GM19438 (cell line): ENCODE results near the gene ACTN4.
A peak's percentile ranks its signal among the peaks of the same experiment; 100 is the strongest.
"Not testable (repeated sequence)": the region's sequence is repeated elsewhere in the genome, so short reads cannot be mapped to it uniquely, and the experiment has no call there.

Source experiments
- ATAC-seq: cut with Tn5 transposase; IDR thresholded peaks from one replicate; pipeline ENCODE4 v1.9.1; 2021; ENCODE audit warnings: low read depth; ENCODE audit not compliant: unreplicated experiment

ACTN4 gene

DNA sequence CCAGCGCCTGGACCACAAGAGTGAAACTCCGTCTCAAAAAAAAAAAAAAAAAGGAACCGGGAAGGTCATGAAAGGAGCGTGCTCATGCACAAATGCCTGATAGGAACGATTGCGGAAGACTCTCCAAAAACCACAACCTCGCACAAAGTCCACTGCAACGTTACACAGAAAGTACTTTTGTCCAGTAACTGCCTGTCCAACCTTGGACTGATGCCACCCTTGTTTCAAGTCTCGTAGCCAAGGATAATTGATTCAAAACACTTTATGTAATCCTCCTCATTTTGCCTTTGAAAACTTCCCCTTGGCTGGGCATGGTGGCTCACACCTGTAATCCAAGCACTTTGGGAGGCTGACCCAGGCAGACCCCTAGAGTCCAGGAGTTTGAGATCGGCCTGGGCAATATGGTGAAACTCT, 112.1 kb downstream of the ACTN4 start:
- ATAC-seq = no peak

DNA sequence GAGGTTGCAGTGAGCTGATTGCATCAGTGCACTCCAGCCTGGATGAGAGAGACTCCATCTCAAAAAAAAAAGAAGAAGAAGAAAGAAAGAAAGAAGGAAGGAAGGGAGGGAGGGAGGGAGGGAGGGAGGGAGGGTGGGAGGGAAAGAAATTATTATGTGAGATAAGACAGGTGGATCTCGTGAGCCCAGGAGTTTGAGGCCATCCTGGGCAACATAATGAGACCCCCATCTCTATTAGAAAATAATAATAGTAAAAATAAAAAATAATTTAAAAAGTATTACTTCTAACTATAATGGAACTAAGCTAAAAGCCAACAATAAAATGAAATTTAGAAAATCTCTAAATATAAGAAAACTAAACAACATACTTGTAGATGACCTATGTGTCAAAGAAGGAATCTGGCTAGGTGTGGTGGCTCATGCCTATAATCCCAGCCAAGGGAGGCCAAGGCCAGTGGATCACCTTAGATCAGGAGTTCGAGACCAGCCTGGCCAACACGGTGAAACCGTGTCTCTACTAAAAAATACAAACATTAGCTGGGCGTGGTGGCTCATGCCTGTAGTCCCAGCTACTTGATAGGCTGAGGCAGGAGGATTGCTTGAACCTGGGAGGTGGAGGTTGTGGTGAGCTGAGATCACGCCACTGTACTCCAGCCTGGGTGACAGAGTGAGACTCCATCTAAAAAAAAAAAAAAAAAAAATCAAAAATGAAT, 113.5 kb downstream of the ACTN4 start:
- ATAC-seq = not testable (repeated sequence)

DNA sequence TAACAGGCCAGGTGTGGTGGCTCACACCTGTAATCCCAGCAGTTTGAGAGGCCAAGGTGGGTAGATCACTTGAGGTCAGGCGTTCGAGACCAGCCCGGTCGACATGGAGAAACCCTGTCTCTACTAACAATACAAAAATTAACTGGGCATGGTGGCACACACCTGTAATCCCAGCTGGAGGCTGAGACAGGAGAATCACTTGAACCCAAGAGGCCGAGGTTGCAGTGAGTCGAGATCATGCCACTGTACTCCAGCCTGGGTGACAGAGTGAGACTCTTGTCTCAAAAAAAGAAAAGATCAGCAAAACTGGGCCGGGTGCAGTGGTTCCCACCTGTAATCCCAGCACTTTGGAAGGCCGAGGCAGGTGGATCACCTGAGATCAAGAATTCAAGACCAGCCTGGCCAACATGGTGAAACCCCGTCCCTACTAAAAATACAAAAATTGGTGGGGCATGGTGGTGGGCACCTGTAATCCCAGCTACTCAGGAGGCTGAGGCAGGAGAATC, 114.5 kb downstream of the ACTN4 start:
- ATAC-seq = not testable (repeated sequence)

DNA sequence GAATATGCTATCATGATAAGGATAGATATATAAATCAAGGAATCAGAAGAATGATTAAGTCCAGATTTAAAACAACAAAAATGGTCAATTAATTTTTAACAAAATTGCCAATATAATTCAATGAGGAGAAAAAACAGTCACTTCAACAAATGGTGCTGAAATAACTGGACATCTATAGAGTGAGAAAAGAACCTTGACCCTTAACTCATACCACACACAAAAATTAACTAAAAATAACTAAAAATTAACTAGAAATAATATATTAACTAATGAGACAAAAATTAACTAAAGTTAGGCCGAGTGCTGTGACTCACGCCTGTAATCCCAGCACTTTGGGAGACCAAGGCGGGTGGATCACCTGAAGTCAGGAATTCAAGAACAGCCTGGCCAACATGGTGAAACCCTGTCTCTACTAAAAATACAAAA, 116.4 kb downstream of the ACTN4 start:
- no peak for ATAC-seq

DNA sequence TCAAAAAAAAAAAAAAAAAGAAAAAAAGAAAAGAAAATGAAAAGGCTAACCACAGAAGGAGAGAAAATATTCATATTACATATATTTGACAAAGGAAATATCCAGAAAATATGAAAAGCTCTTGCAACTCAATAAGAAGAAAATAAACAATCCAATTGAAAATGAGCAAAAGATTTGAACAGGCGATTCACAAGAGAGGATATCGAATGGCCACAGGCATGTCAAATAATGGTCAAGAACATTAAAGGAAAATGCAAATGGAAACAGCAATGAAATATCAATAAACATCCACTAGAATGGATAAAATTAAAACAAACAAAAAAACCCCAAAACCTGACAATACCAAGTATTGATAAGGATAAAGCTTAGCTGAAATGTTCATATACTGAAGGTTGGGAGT, 117.8 kb downstream of the ACTN4 start:
- ATAC-seq = no peak

DNA sequence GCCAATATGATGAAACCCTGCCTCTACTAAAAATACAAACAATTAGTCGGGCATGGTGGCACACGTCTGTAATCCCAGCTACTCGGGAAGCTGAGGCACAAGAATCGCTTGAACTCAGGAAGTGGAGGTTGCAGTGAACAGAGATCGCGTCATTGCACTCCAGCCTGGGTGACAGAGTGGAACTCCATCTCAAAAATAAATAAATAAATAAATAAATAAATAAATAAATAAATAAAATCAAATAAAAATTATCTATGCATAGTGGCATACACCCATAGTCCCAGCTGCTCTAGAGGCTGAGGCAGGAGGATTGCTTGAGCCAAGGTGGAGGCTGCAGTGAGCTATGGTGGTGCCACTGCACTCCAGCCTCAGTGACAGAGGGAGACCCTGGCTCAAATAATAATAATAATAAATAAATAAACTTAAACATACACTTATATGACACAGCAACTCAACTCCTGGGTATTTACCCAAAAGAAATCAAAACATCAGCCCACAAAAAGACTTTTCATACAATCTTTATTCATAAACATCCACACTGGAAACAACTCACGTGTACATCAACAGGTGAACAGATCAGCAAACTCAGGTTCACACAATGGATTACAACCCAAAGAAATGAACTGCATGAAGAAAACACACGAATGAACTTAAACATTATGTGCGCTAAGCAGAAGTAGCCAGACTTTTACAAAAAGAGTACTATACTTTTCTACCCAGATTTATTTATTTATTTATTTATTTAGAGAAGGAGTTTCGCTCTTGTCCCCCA, 119.0 kb downstream of the ACTN4 start:
- no peak for ATAC-seq

DNA sequence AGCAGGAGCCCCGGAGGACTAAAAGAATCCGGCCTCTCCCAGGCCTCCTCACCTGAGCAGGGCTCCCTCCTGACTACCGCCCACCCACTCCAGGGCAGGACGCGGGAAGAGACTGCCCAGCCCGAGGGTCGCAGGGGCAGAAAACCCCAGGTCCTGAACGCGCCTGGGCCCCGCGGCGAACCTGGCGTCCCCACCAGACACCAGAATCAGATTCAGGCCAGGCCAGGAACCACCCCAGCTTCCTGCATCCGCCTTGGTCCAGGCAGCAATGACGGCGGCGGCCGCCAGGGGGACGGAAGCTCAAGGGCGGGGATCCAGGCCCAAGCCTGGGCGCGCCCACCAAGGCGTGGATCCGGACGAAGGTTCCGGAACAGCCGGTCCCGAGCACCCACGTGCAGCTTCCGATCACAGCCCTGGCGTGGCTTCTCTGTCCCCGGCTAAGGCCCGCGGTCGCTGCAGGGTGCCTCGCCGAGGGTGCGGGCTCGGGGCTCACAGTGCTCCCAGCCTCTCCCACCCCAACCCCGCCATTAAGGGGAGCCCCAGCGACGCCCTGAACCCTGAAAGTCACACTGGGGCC, 122.3 kb downstream of the ACTN4 start:
- peak; percentile 67 for ATAC-seq

DNA sequence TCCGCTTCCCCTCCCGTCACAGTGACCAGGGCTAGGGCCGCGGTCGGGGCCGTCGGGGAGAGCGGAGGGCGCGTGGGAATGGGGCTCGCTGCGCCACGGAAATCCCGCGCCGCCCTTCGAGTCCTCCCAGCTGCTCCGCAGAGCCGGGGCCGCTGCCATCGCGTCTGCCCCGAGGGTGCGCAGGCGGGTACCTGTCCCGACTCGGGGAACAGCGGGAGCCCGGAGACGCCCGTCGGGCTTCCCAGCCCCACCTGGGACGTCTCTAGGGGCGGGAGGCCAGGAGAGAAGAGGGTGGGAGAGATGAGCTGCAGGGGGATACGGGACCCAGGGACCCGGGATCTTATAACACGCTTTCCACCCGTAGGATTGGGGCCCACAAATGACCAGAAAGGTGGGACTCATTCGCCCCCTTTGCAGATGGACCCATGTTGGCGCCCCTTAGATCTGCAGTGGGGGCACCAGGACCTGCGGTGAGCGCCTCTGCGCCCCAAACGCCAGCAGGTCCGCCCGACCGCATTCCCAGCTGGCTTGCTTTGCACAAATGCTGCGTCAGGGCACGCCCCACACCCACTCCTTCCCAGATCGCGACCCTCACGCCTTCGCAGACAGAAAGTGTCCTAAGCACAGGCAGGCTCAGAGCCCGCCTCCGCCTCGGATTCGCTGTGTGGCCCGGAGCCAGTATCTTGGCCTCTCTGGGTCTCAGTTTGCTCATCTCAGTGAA, 122.9 kb downstream of the ACTN4 start:
- not testable (repeated sequence) for ATAC-seq

DNA sequence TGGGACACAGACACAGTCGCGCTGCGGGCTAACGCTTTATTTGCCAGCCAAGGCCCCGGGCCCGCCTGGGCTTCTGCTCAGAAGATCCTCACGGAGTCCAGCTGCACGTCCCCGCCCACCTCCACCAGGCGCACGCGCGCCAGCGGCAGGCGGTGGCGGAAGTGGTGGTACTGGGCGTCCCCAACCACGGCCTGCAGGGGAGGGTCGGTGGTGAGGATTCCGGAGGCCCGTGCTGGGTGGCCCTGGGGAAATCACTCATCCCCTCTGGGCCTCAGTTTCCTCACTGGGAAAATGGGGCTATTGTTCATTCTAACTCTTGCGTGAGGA, 123.5 kb downstream of the ACTN4 start:
- not testable (repeated sequence) for ATAC-seq

DNA sequence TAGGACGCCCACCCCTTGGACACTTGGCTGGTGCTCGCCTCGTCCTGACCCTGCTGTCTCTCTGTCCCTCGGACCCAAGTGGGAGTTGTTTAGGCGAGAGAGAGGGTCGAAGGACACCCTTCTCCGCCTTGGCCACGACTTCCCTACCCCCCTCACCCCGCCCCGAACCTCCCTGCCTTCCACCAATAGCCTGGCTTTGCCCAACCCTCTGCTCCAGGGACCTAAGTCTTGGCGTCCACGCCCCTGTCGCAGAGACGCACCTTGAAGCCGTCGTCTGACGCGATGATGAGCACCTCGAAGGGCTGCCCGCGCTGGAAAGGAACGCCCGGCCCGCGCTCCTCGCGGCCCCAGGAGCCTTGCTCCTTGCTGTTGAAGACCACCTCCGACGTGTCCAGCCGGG, 124.1 kb downstream of the ACTN4 start:
- ATAC-seq = not testable (repeated sequence)

DNA sequence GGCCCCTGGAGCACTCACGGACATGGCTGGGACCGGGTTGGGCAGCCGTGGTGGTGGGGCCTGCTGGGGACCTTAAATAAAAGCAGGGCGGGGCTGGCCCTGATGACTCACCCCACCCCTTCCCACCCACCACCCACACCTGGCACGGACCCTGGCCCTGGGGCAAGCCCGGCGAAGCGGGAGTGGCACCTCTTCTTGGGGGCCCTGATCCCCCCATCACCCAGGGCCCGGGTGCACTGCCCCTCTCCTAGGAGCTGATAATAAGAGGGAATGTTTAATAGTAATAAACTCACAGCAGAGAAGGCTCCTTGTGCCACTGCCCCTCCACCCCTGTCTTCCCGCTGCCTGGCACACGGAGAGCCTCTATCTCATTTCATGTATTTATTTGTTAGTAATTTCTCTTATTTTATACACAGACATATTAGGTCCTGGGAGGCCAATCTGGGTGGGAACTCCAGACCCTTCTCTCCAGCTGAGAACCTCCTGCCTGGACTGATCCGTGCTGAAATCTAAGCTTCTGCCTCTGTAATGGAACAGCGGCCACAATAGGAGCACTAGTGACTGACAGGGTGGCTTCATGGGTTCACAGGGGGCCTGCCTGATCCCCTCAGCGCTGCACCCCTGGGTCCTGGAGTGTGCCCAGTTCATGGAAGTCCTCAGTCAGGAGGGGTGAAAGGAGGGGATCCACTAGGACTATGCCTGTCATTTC, 126.2 kb downstream of the ACTN4 start, which contains the start of gene LGALS7:
TSS of gene LGALS7 (minus strand) at position 49 of the 709 bp plus-strand sequence. CDS start at position 24, 25 bp downstream.
- ATAC-seq = no peak

DNA sequence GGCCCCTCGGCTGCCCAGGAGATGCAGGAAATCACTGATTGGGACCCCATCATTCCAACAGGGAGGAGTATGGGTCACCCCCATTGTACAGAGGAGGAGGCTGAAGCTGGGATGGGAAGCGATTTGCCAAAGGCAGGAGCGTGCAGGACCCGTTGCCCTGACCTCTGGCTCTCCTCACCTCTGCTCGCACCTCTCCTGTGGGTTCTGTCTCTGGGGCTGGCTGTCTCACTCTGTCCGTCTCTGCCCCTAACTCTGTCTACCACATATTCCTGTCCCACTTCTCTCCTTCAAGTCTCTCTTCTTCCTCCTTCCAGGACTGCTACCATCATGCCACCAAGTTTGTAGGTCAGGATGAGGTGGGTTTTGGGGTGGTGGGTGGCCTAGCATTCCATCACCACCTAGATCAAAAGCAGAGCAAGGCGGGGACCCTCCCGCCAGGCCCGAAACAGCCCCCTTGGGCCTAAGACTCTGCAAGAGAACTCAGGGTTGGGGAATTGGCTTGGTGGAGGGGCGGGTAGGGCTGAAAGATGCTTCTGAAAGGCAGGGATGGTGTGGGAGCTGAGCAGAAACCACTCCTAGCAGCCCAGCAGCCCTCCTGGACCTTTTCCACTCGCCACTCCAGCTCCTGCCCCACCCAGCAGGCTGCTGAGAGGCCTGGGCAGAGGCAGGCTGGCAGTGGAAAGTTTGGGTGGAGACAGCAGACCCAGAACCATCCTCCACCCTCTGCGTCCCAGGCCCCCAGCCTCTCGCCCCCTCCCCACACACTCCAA, 126.9 kb downstream of the ACTN4 start:
- no peak for ATAC-seq

DNA sequence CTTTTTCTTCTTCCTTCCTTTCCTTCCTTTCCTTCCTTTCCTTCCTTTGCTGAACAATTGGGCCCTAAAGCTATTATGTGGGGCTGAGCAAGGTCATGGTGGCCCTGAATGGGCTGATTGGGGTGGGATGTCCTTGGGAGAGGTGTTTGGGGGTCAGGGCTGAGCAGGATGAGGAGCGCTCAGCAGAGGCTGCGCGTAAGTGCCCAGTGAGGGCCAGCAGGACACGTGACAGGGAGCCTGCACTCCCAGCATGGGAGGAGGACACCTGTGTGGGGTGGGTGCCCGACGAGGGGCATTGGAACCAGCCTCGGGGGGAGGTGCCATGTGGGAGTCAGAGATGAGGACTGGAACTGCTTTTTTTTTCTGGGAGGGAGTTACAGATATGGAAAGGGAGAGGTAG, 131.3 kb downstream of the ACTN4 start:
- no peak for ATAC-seq

DNA sequence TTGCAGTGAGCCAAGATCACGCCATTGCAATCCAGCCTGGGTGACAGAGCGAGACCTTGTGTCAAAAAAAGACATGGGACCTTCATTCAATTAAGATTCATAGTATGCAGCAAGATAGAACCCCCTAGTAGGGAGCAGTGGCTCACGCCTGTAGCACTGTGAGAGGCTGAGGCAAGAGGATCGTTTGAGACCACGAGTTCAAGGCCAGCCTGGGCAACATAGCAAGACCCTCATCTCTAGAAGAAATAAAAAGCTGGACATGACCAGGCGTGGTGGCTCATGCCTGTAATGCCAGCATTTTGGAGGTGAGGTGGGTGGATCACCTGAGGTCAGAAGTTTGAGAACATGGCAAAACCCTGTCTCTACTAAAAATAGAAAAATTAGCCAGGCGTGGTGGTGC, 133.0 kb downstream of the ACTN4 start:
- no peak for ATAC-seq

DNA sequence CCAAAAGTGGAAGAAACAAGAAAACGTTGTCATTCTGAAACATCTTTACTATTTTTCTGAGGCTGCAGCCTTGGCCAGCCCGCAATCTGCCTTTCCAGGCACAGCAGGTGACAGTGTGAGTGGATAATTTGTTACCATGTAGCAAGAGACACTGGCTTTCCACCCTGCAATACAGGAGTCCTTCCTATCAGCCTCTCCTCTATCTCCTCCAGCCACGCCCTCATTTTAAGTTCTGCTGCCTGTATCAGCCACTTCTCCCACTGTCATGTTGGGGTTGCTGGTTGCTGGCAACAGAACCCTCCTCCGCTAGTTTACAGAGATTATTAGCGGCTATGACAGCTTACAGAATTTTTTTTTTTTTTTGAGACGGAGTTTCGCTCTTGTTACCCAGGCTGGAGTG, 133.6 kb downstream of the ACTN4 start:
- no peak for ATAC-seq
